Lung (tissue), 12 donors: ENCODE data around the gene DTWD2. TPM values are rescaled to one million over a fixed set of nuclear protein-coding genes. Genes with fewer than 3 reads are reported as not detected.
"Not testable (repeated sequence)": the region's sequence is repeated elsewhere in the genome, so short reads cannot be mapped to it uniquely, and the experiment has no call there.

Experiments used
- ATAC-seq: fragments of 200-7000 bp; cut with Tn5 transposase; one replicate; pipeline ENCODE4 v1.9.1; 2020; ENCODE audit warnings: moderate number of reproducible peaks; ENCODE audit not compliant: insufficient read depth, low FRiP score
- DNase-seq, 3 donors: peaks; one replicate each; pipeline ENCODE4 v3.0.0-alpha.2; 2013 to 2017
- H3K27ac ChIP-seq, 2 donors: one replicate each; pipeline ENCODE4 v1.5.1; 2013; ENCODE audit warnings: mild to moderate bottlenecking in 2 of 2, moderate library complexity in 2 of 2, control low read depth in 1 of 2, inconsistent platforms in 1 of 2, low read depth in 1 of 2, low read length in 1 of 2
- H3K27me3 ChIP-seq, 3 donors: one replicate each; pipeline ENCODE4 v1.5.1; 2013; ENCODE audit warnings: low read length in 2 of 3; ENCODE audit not compliant: control insufficient read depth in 3 of 3, insufficient read depth in 3 of 3
- H3K36me3 ChIP-seq, 4 donors: one replicate each; pipeline ENCODE4 v1.5.1; 2013; ENCODE audit warnings: low read length in 4 of 4, mild to moderate bottlenecking in 1 of 4, moderate library complexity in 1 of 4; ENCODE audit not compliant: control insufficient read depth in 4 of 4, insufficient read depth in 4 of 4
- H3K4me1 ChIP-seq, 5 donors: one replicate each; pipeline ENCODE4 v1.5.1; 2013; ENCODE audit warnings: low read length in 5 of 5, mild to moderate bottlenecking in 2 of 5, moderate library complexity in 1 of 5; ENCODE audit not compliant: control insufficient read depth in 5 of 5, insufficient read depth in 5 of 5
- H3K4me3 ChIP-seq: one replicate; pipeline ENCODE4 v1.5.1; 2013; ENCODE audit warnings: mild to moderate bottlenecking, control low read depth, moderate library complexity
- H3K9ac ChIP-seq, 2 donors: one replicate each; pipeline ENCODE4 v1.5.1; 2013; ENCODE audit warnings: low read length in 2 of 2, control low read depth in 1 of 2; ENCODE audit not compliant: insufficient read depth in 1 of 2
- H3K9me3 ChIP-seq, 4 donors: one replicate each; pipeline ENCODE4 v1.5.1; 2013; ENCODE audit warnings: low read length in 3 of 4, mild to moderate bottlenecking in 1 of 4, moderate library complexity in 1 of 4; ENCODE audit not compliant: control insufficient read depth in 4 of 4, insufficient read depth in 3 of 4
- CTCF ChIP-seq: IDR thresholded peaks from 2 replicates; pipeline ENCODE4 v1.5.1; 2012; ENCODE audit warnings: mild to moderate bottlenecking; ENCODE audit errors: control extremely low read depth, extremely low read depth
- WGBS, 2 donors: extraction: QIAGEN DNeasy Blood & Tissue Kit; methylation state at CpG; one replicate each; pipeline ENCODE4 v1.1.7; 2013; 5-methylcytosine and 5-hydroxymethylcytosine counted together
- polyA plus RNA-seq, 2 donors: library from polyadenylated mRNA; stranded (reverse); fragments of 200-250 nt; gene quantifications; one replicate each; pipeline ENCODE4 v1.2.1, GENCODE V29; 2013
- total RNA-seq, 2 donors: library from RNA; depleted of rRNA in 1 of 2; stranded (reverse); fragments of >200 nt in 1 of 2; gene quantifications; one replicate each; pipeline ENCODE4 v1.2.1, GENCODE V29; 2014 to 2021
- donor health status: control.
- donor health status: control.
- donor health status: Bipolar disorder and iron deficiency.
- donor health status: healthy.
- donor health status: DM: yes; HTN: yes; CAD: no.

Gene DTWD2
- total and polyA plus RNA-seq, 4 donors: 1.7 to 11.4 (median 5.2) TPM

DNA sequence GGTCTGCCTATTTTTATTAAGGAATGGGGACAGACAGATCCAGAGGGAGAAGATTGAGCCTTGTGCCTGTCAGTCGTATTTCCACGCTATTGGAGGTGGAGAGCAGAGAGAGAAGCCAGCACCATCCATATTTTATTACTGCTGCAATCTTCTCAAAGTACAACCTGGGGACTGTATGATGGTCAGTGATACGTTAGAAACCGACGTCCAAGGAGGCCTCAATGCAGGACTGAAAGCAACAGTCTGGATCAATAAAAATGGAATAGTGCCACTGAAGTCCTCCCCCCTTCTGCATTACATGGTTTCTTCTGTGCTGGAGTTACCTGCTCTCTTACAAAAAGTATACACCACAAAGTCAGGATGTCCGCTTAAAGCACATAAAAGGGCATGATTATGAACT is 21.9 kb upstream of the DTWD2 start:
- 95 to 97% methylated on average over 6 of the region's 6 CpGs for WGBS, 2 donors
- TF ChIP-seq CTCF: no peak

GRCh38 chr5:119009131-119009530 is 20.8 kb upstream of the DTWD2 start:
- ATAC-seq (no peak), DNase-seq (no peak)
- no peak for TF ChIP-seq CTCF
- Histone ChIP-seq H3K27ac (no peak overlapping the region), H3K9ac (no peak overlapping the region), H3K4me1 (no peaks in the 10 kb centered on the region), H3K9me3 (no peaks in the 10 kb centered on the region), H3K27me3 (no peaks in the 10 kb centered on the region), H3K36me3 (no peaks in the 10 kb centered on the region), H3K4me3 (no peak overlapping the region)
- WGBS, 2 donors: 88 to 95% methylated on average over 1 of the region's 1 CpG

More for the DNA sequence above, 21.9 kb upstream of the DTWD2 start:
- Histone ChIP-seq H3K4me3 (no peak overlapping the region), H3K9ac (no peak overlapping the region), H3K27me3 (no peaks in the 10 kb centered on the region), H3K36me3 (no peaks in the 10 kb centered on the region), H3K27ac (no peak overlapping the region), H3K4me1 (no peaks in the 10 kb centered on the region), H3K9me3 (no peaks in the 10 kb centered on the region)
- no peak for DNase-seq
- ATAC-seq: no peak

DNA sequence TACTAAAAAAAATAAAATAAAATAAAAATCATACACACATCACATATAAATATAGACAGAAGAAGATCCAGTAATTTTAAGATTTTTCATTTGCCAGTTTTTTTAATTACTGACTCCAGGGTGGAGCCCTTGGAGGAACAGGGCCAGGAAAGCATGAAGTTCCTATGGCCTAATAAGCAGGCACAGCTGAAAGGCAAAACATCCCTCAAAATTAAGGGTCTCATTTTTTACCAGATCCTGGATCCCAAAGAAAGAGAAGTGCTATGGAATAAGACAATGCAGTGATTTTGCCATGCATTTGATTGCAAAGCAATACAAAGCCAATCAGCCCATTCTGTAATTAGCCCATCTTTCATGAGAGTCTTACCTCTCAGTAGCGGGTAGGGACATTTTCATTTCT is 11.3 kb upstream of the DTWD2 start:
- Histone ChIP-seq H3K4me1 (no peaks in the 10 kb centered on the region), H3K27ac (no peak overlapping the region), H3K36me3 (no peaks in the 10 kb centered on the region), H3K27me3 (no peaks in the 10 kb centered on the region), H3K9me3 (peaks cover 0 to 7% (median 1%) of the 10 kb centered on the region in 4 donors), H3K9ac (no peak overlapping the region), H3K4me3 (no peak overlapping the region)
- 94 to 100% methylated on average over 1 of the region's 1 CpG for WGBS, 2 donors
- no peak for TF ChIP-seq CTCF
- no peak for ATAC-seq
- DNase-seq: no peak

DNA sequence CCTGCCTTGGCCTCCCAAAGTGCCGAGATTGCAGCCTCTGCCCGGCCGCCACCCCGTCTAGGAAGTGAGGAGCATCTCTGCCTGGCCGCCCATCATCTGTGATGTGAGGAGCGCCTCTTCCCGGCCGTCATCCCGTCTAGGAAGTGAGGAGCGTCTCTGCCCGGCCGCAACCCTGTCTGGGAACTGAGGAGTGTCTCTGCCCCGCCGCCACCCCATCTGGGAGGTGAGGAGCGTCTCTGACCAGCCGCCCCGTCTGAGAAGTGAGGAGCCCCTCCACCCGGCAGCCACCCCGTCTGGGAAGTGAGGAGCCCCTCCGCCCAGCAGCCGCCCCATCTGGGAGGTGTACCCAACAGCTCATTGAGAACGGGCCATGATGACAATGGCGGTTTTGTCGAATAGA is 10.5 kb upstream of the DTWD2 start:
- H3K4me3 ChIP-seq, H3K27me3 ChIP-seq, H3K27ac ChIP-seq, H3K36me3 ChIP-seq, H3K4me1 ChIP-seq, H3K9ac ChIP-seq, DNase-seq, H3K9me3 ChIP-seq, ATAC-seq: not testable (repeated sequence)
- 91 to 97% methylated on average over 22 to 24 of the region's 24 CpGs for WGBS, 2 donors
